Esophagus squamous epithelium (tissue), 4 donors: Measurements from ENCODE around the gene TTC17.

ENCODE experiments used
- CTCF ChIP-seq, 6 experiments: fragments of 450-650 bp in 4 of 6; fragments of 200-600 bp in 2 of 6; sonication (generic) in 2 of 6; IDR thresholded peaks; one replicate each; pipeline ENCODE4 v1.5.1; 2016 to 2019; ENCODE audit warnings: antibody characterized with exemption in 6 of 6, mild to moderate bottlenecking in 4 of 6, moderate library complexity in 4 of 6
- POLR2A ChIP-seq, 4 donors: fragments of 450-650 bp; IDR thresholded peaks; one replicate each; pipeline ENCODE4 v1.6.1; 2017; ENCODE audit warnings: antibody characterized with exemption in 4 of 4, mild to moderate bottlenecking in 4 of 4, moderate library complexity in 3 of 4

GRCh38 chr11:43341159-43341558, 17.6 kb upstream of the TTC17 start:
- TF ChIP-seq CTCF (IDR thresholded peaks at IDR 0.05) (no peak), POLR2A (IDR thresholded peaks at IDR 0.05) (no peak)
